HG02759 (cell line): ENCODE results near the gene SLC5A12.

ENCODE experiments used
- ATAC-seq: cut with Tn5 transposase; IDR thresholded peaks from one replicate; pipeline ENCODE4 v1.9.1; 2021; ENCODE audit warnings: mild to moderate bottlenecking, moderate library complexity; ENCODE audit not compliant: unreplicated experiment

The SLC5A12 gene

GRCh38 chr11:26726960-26727359 lies 5.1 kb upstream of the SLC5A12 start:
- no peak for ATAC-seq

GRCh38 chr11:26719998-26720397 lies 1.9 kb downstream of the SLC5A12 start:
- ATAC-seq: no peak

GRCh38 chr11:26719289-26719973 lies 2.4 kb downstream of the SLC5A12 start:
- no peak for ATAC-seq

- ATAC-seq: no peak
These were observed 4.1 kb downstream of the SLC5A12 start for GRCh38 chr11:26717771-26718170.

GRCh38 chr11:26715133-26715532 lies 6.7 kb downstream of the SLC5A12 start:
- ATAC-seq: no peak

GRCh38 chr11:26712497-26712896 lies 9.4 kb downstream of the SLC5A12 start:
- ATAC-seq: no peak

GRCh38 chr11:26710489-26710888 lies 11.4 kb downstream of the SLC5A12 start:
- no peak for ATAC-seq

- no peak for ATAC-seq
These were observed 13.0 kb downstream of the SLC5A12 start for GRCh38 chr11:26708736-26709456.

GRCh38 chr11:26706181-26706580 lies 15.7 kb downstream of the SLC5A12 start:
- no peak for ATAC-seq

- ATAC-seq: no peak
These were observed 17.6 kb downstream of the SLC5A12 start for GRCh38 chr11:26704249-26704648.

GRCh38 chr11:26703411-26704191 lies 18.3 kb downstream of the SLC5A12 start:
- no peak for ATAC-seq

GRCh38 chr11:26702406-26702805 lies 19.5 kb downstream of the SLC5A12 start:
- ATAC-seq: no peak

GRCh38 chr11:26700574-26701235 lies 21.2 kb downstream of the SLC5A12 start:
- no peak for ATAC-seq

GRCh38 chr11:26698224-26698623 lies 23.6 kb downstream of the SLC5A12 start:
- no peak for ATAC-seq

GRCh38 chr11:26696330-26696729 lies 25.5 kb downstream of the SLC5A12 start:
- ATAC-seq: no peak

- no peak for ATAC-seq
These were observed 33.2 kb downstream of the SLC5A12 start for GRCh38 chr11:26688701-26689100.

GRCh38 chr11:26687351-26687750 lies 34.5 kb downstream of the SLC5A12 start:
- ATAC-seq: no peak

- ATAC-seq: no peak
These were observed 44.3 kb downstream of the SLC5A12 start for GRCh38 chr11:26677566-26677965.

- ATAC-seq: no peak
These were observed 45.2 kb downstream of the SLC5A12 start for GRCh38 chr11:26676641-26677040.

- ATAC-seq: no peak
These were observed 46.5 kb downstream of the SLC5A12 start for GRCh38 chr11:26675233-26675928.

GRCh38 chr11:26665946-26666345 lies 55.9 kb downstream of the SLC5A12 start:
- ATAC-seq: no peak
